Measurements from ENCODE around the gene ARSG. TPM values are rescaled to one million over a fixed set of nuclear protein-coding genes. Genes with fewer than 3 reads are reported as not detected.

The ARSG gene
- total RNA-seq, 6 experiments from 2014 or later: 4.0 to 7.0 (median 5.0) TPM

- H3K36me3 Mint-ChIP-seq (ENCODE audit: low read depth): no peaks in the 10 kb centered on the region
- DNase-seq: peak; percentile 62
- peak overlapping the region; percentile 99 for H3K4me3 Mint-ChIP-seq
- H3K9me3 Mint-ChIP-seq: no peaks in the 10 kb centered on the region
- no peak for TF ChIP-seq CTCF (IDR thresholded peaks at IDR 0.05)
- peak overlapping the region; percentile 100 for H3K27ac Mint-ChIP-seq
- peaks cover 10% of the 10 kb centered on the region for H3K27me3 Mint-ChIP-seq (ENCODE audit: insufficient read depth)
- peaks cover 34% of the 10 kb centered on the region for H3K4me1 Mint-ChIP-seq (ENCODE audit: low read depth)
These were observed 164.6 kb downstream of the ARSG start for GRCh38 chr17:68455901-68456338.

- no peak for TF ChIP-seq CTCF (IDR thresholded peaks at IDR 0.05)
- H3K4me1 Mint-ChIP-seq (ENCODE audit: low read depth): peaks cover 40% of the 10 kb centered on the region
- peak overlapping the region; percentile 100 for H3K27ac Mint-ChIP-seq
- H3K27me3 Mint-ChIP-seq (ENCODE audit: insufficient read depth): peaks cover 10% of the 10 kb centered on the region
- no peaks in the 10 kb centered on the region for H3K9me3 Mint-ChIP-seq
- H3K4me3 Mint-ChIP-seq: peak overlapping the region; percentile 99
- DNase-seq: peak; percentile 88
- no peaks in the 10 kb centered on the region for H3K36me3 Mint-ChIP-seq (ENCODE audit: low read depth)
These were observed 165.3 kb downstream of the ARSG start for GRCh38 chr17:68456339-68457167.

GRCh38 chr17:68457168-68457538 lies 165.9 kb downstream of the ARSG start, which contains the start of gene WIPI1:
WIPI1 (minus strand) TSS chr17:68457496; CDS start chr17:68457421, 75 bp downstream.
- Mint-ChIP-seq H3K9me3 (no peaks in the 10 kb centered on the region), H3K4me3 (peak within 1 kb of the TSS; percentile 99), H3K36me3 (ENCODE audit: low read depth) (no peaks in the 10 kb centered on the region), H3K4me1 (ENCODE audit: low read depth) (peaks cover 43% of the 10 kb centered on the region), H3K27ac (peak within 1 kb of the TSS; percentile 100), H3K27me3 (ENCODE audit: insufficient read depth) (peaks cover 10% of the 10 kb centered on the region)
- no peak for TF ChIP-seq CTCF (IDR thresholded peaks at IDR 0.05)
- peak; percentile 10 for DNase-seq

GRCh38 chr17:68457539-68458259 lies 166.4 kb downstream of the ARSG start:
- H3K27ac Mint-ChIP-seq: peak overlapping the region; percentile 89
- no peaks in the 10 kb centered on the region for H3K9me3 Mint-ChIP-seq
- no peaks in the 10 kb centered on the region for H3K36me3 Mint-ChIP-seq (ENCODE audit: low read depth)
- peak overlapping the region; percentile 90 for H3K4me3 Mint-ChIP-seq
- DNase-seq: peak; percentile 98
- peaks cover 45% of the 10 kb centered on the region for H3K4me1 Mint-ChIP-seq (ENCODE audit: low read depth)
- no peak for TF ChIP-seq CTCF (IDR thresholded peaks at IDR 0.05)
- H3K27me3 Mint-ChIP-seq (ENCODE audit: insufficient read depth): peaks cover 10% of the 10 kb centered on the region

- Mint-ChIP-seq H3K27me3 (ENCODE audit: insufficient read depth) (peaks cover 10% of the 10 kb centered on the region), H3K27ac (peak overlapping the region; percentile 89), H3K36me3 (ENCODE audit: low read depth) (no peaks in the 10 kb centered on the region), H3K9me3 (no peaks in the 10 kb centered on the region), H3K4me1 (ENCODE audit: low read depth) (peaks cover 47% of the 10 kb centered on the region), H3K4me3 (peak overlapping the region; percentile 90)
- no peak for DNase-seq
- TF ChIP-seq CTCF (IDR thresholded peaks at IDR 0.05): no peak
These were observed 167.2 kb downstream of the ARSG start for GRCh38 chr17:68458260-68459036.

Data from HFFc6 (cell line).